ENCODE data around the gene DHX35.

GRCh38 chr20:38920411-38920810 is 41.7 kb upstream of the DHX35 start:
- TF ChIP-seq REPIN1 (tag by site-specific recombination; IDR thresholded peaks at IDR 0.05; ENCODE audit: low read depth) = no peak
- TF ChIP-seq CTCF (tag by site-specific recombination; IDR thresholded peaks at IDR 0.05) = no peak
- no peak for TF ChIP-seq ZNF274 (IDR thresholded peaks at IDR 0.05; ENCODE audit: low read length)
- TF ChIP-seq ZNF274 (tag by site-specific recombination; IDR thresholded peaks at IDR 0.05; ENCODE audit: borderline replicate concordance) = no peak
- TF ChIP-seq ZNF24 (tag by site-specific recombination; IDR thresholded peaks at IDR 0.05) = no peak
- TF ChIP-seq, protein P1, sequence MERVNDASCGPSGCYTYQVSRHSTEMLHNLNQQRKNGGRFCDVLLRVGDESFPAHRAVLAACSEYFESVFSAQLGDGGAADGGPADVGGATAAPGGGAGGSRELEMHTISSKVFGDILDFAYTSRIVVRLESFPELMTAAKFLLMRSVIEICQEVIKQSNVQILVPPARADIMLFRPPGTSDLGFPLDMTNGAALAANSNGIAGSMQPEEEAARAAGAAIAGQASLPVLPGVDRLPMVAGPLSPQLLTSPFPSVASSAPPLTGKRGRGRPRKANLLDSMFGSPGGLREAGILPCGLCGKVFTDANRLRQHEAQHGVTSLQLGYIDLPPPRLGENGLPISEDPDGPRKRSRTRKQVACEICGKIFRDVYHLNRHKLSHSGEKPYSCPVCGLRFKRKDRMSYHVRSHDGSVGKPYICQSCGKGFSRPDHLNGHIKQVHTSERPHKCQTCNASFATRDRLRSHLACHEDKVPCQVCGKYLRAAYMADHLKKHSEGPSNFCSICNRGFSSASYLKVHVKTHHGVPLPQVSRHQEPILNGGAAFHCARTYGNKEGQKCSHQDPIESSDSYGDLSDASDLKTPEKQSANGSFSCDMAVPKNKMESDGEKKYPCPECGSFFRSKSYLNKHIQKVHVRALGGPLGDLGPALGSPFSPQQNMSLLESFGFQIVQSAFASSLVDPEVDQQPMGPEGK (tag by site-specific recombination; IDR thresholded peaks at IDR 0.05) = no peak
- TF ChIP-seq, protein P2, sequence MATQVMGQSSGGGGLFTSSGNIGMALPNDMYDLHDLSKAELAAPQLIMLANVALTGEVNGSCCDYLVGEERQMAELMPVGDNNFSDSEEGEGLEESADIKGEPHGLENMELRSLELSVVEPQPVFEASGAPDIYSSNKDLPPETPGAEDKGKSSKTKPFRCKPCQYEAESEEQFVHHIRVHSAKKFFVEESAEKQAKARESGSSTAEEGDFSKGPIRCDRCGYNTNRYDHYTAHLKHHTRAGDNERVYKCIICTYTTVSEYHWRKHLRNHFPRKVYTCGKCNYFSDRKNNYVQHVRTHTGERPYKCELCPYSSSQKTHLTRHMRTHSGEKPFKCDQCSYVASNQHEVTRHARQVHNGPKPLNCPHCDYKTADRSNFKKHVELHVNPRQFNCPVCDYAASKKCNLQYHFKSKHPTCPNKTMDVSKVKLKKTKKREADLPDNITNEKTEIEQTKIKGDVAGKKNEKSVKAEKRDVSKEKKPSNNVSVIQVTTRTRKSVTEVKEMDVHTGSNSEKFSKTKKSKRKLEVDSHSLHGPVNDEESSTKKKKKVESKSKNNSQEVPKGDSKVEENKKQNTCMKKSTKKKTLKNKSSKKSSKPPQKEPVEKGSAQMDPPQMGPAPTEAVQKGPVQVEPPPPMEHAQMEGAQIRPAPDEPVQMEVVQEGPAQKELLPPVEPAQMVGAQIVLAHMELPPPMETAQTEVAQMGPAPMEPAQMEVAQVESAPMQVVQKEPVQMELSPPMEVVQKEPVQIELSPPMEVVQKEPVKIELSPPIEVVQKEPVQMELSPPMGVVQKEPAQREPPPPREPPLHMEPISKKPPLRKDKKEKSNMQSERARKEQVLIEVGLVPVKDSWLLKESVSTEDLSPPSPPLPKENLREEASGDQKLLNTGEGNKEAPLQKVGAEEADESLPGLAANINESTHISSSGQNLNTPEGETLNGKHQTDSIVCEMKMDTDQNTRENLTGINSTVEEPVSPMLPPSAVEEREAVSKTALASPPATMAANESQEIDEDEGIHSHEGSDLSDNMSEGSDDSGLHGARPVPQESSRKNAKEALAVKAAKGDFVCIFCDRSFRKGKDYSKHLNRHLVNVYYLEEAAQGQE (tag by site-specific recombination; IDR thresholded peaks at IDR 0.05) = no peak
- no peak for TF ChIP-seq TCF7L2 (IDR thresholded peaks at IDR 0.05; ENCODE audit: borderline replicate concordance, low read depth, low read length)
- TF ChIP-seq KLF16 (tag by site-specific recombination; IDR thresholded peaks at IDR 0.05) = no peak

All from HEK293 (cell line).